Parathyroid adenoma (tissue), 2 donors: Measurements from ENCODE around the gene RIC8A.

ENCODE experiments used
- H2AFZ ChIP-seq: fragments of 300-600 bp; sonication (generic); one replicate; pipeline ENCODE4 v1.7.0; 2017; ENCODE audit warnings: antibody characterized with exemption, mild to moderate bottlenecking
- H3K27ac ChIP-seq: fragments of 300-600 bp; sonication (generic); one replicate; pipeline ENCODE4 v1.7.0; 2017
- H3K27me3 ChIP-seq: fragments of 300-600 bp; sonication (generic); one replicate; pipeline ENCODE4 v1.7.0; 2017; ENCODE audit warnings: low read length; ENCODE audit not compliant: control insufficient read depth, insufficient read depth
- H3K36me3 ChIP-seq: fragments of 300-600 bp; sonication (generic); one replicate; pipeline ENCODE4 v1.7.0; 2017; ENCODE audit warnings: low read length; ENCODE audit not compliant: control insufficient read depth, insufficient read depth
- H3K4me1 ChIP-seq: fragments of 300-600 bp; sonication (generic); one replicate; pipeline ENCODE4 v1.7.0; 2017; ENCODE audit warnings: control low read depth
- H3K4me2 ChIP-seq: fragments of 300-600 bp; sonication (generic); one replicate; pipeline ENCODE4 v1.7.0; 2017; ENCODE audit warnings: low read length
- H3K4me3 ChIP-seq: fragments of 300-600 bp; sonication (generic); one replicate; pipeline ENCODE4 v1.7.0; 2017; ENCODE audit warnings: low read depth, low read length
- H3K79me2 ChIP-seq: fragments of 300-600 bp; sonication (generic); one replicate; pipeline ENCODE4 v1.7.0; 2017; ENCODE audit warnings: control low read depth
- H3K9ac ChIP-seq: fragments of 300-600 bp; sonication (generic); one replicate; pipeline ENCODE4 v1.7.0; 2017; ENCODE audit warnings: mild to moderate bottlenecking
- H3K9me3 ChIP-seq: fragments of 300-600 bp; sonication (generic); one replicate; pipeline ENCODE4 v1.7.0; 2017; ENCODE audit warnings: low read length; ENCODE audit not compliant: control insufficient read depth
- TF ChIP-seq, protein P1 (sequence below): fragments of 300-600 bp; sonication (generic); IDR thresholded peaks from one replicate; pipeline ENCODE4 v1.7.0; 2017; ENCODE audit warnings: antibody characterized with exemption, mild to moderate bottlenecking
- donor health status: primary hyperparathyroidism.

Gene RIC8A

DNA sequence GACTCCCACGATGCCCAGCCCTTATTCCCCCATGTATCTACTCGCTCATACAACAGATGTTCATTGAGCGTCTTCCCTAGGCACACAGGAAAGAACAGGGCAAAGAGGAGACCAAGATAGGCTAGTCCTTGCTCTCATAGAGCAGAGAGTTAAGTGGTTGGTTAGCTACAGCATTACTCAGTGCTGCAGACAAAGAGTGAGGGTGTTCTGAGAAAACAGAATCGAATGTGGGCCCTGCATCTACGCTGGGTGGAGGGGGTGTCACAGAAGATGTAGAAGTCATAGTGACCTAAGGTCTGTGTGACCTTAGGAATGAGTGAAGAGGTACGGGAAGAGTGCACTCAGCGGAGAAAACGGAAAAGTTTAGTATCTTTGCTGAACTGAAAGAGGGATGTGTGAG lies 41.6 kb downstream of the RIC8A start:
- Histone ChIP-seq H3K27me3 (no peaks in the 10 kb centered on the region), H3K9me3 (no peaks in the 10 kb centered on the region), H3K9ac (no peak overlapping the region), H3K27ac (no peak overlapping the region), H3K79me2 (no peaks in the 10 kb centered on the region), H2AFZ (no peak overlapping the region), H3K4me1 (no peaks in the 10 kb centered on the region), H3K4me2 (no peak overlapping the region), H3K36me3 (no peaks in the 10 kb centered on the region), H3K4me3 (no peak overlapping the region)
- TF ChIP-seq, protein P1, sequence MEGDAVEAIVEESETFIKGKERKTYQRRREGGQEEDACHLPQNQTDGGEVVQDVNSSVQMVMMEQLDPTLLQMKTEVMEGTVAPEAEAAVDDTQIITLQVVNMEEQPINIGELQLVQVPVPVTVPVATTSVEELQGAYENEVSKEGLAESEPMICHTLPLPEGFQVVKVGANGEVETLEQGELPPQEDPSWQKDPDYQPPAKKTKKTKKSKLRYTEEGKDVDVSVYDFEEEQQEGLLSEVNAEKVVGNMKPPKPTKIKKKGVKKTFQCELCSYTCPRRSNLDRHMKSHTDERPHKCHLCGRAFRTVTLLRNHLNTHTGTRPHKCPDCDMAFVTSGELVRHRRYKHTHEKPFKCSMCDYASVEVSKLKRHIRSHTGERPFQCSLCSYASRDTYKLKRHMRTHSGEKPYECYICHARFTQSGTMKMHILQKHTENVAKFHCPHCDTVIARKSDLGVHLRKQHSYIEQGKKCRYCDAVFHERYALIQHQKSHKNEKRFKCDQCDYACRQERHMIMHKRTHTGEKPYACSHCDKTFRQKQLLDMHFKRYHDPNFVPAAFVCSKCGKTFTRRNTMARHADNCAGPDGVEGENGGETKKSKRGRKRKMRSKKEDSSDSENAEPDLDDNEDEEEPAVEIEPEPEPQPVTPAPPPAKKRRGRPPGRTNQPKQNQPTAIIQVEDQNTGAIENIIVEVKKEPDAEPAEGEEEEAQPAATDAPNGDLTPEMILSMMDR: no peak

DNA sequence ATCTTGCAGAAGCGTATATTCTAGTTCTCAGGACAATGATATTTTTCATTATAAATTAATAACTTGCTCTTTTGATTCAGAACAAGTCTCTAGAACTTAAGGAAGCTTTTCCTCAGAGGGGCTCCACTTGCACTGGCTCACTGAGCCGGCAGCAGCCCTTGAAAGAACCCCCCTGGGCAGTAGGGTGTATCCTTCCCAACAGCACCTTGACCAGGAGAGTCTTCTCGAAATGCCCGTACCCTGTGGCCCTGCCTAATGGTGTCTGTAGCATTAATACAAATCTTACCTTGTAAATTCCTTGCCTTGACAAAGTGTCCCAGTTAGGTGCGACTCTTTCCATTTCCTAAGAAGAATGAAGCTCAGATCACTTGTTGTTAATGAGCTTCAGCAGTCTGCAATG lies 42.8 kb downstream of the RIC8A start:
- Histone ChIP-seq H3K27me3 (no peaks in the 10 kb centered on the region), H2AFZ (no peak overlapping the region), H3K4me1 (no peaks in the 10 kb centered on the region), H3K4me3 (no peak overlapping the region), H3K27ac (no peak overlapping the region), H3K36me3 (no peaks in the 10 kb centered on the region), H3K9me3 (no peaks in the 10 kb centered on the region), H3K79me2 (no peaks in the 10 kb centered on the region), H3K9ac (no peak overlapping the region), H3K4me2 (no peak overlapping the region)
- TF ChIP-seq, protein P1: no peak

DNA sequence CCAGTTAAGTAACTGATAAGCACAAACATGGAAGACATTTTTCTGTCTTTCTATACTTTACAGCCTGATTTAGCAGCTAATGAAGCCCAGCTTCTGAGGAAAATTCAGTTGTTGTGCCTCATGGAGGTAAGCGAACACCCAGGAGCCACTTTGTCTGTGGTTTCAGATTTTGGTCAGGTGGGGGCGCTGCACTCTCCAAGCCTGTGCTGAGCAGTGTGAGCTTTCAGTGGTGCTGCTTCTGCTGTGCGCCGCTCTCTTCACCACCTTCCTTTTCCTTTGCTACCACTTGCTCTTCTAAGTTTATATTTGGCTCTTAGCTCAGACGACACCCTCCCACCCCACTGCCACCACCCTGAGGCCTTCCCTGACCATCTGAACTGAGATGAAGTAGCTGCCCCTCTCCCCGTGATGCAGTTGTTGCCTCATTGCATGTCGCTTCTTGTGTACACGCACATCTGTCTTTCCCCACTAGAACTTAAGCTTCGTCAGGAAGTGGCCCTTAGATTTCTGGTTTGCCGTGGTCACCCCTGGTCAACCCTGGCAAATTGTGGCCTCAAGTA lies 43.3 kb downstream of the RIC8A start:
- H3K27me3 ChIP-seq: no peaks in the 10 kb centered on the region
- no peaks in the 10 kb centered on the region for H3K79me2 ChIP-seq
- no peaks in the 10 kb centered on the region for H3K9me3 ChIP-seq
- H3K4me2 ChIP-seq: no peak overlapping the region
- TF ChIP-seq, protein P1: peak; percentile 14
- no peak overlapping the region for H2AFZ ChIP-seq
- H3K36me3 ChIP-seq: no peaks in the 10 kb centered on the region
- no peak overlapping the region for H3K4me3 ChIP-seq
- H3K9ac ChIP-seq: no peak overlapping the region
- no peaks in the 10 kb centered on the region for H3K4me1 ChIP-seq
- H3K27ac ChIP-seq: no peak overlapping the region

DNA sequence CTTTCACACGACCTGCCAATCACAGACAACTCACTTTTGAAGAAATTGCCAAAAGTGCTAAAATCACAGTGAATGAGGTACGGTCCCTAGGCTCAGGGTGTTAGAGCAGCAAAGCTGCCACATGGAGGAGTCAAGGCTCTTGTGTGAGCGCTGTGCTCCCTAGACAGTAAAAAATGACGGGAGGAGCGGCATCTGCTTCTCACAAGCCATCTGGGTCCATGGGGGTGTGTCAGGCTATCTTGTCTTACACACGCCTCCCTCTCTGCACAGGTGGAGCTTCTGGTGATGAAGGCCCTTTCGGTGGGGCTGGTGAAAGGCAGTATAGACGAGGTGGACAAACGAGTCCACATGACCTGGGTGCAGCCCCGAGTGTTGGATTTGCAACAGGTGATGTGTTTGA lies 44.0 kb downstream of the RIC8A start:
- Histone ChIP-seq H3K4me2 (peak overlapping the region; percentile 35), H3K4me1 (no peaks in the 10 kb centered on the region), H3K36me3 (no peaks in the 10 kb centered on the region), H3K79me2 (no peaks in the 10 kb centered on the region), H3K9ac (no peak overlapping the region), H2AFZ (no peak overlapping the region), H3K27ac (no peak overlapping the region), H3K9me3 (no peaks in the 10 kb centered on the region), H3K27me3 (no peaks in the 10 kb centered on the region), H3K4me3 (no peak overlapping the region)
- TF ChIP-seq, protein P1: no peak

DNA sequence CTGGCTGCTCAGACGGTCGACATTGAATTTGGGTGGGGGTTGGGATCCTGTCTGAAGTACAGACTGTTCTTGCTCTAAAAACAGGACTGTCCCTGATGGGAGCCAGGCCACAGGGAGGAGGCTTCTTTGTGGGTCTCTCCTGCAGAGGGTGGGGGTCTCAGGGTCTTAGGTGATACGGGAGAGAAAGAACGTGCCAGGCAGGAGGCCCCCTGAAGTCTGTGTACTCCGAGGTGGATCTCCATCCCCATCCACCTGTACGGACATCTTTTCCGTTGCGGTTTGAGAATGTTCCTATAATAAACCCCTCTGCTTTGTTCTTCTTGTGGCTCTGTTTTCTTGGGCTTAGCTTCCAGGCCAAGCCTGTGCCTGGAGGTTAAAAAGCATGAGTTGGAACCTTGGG lies 45.2 kb downstream of the RIC8A start:
- TF ChIP-seq, protein P1: no peak
- no peaks in the 10 kb centered on the region for H3K9me3 ChIP-seq
- H3K27ac ChIP-seq: no peak overlapping the region
- no peak overlapping the region for H2AFZ ChIP-seq
- H3K4me3 ChIP-seq: no peak overlapping the region
- H3K4me1 ChIP-seq: no peaks in the 10 kb centered on the region
- no peak overlapping the region for H3K9ac ChIP-seq
- no peaks in the 10 kb centered on the region for H3K36me3 ChIP-seq
- no peak overlapping the region for H3K4me2 ChIP-seq
- no peaks in the 10 kb centered on the region for H3K27me3 ChIP-seq
- H3K79me2 ChIP-seq: no peaks in the 10 kb centered on the region
